WTC11 (cell line): ENCODE results near the gene ARHGEF17.

ENCODE experiments used
- CREB1 ChIP-seq: sonication (generic); formaldehyde crosslinking; IDR thresholded peaks from 2 replicates; pipeline ENCODE4 v1.8.0; 2023; ENCODE audit warnings: mild to moderate bottlenecking, missing genetic modification reagents
- CTCF ChIP-seq: fragments of 200-600 bp; IDR thresholded peaks from 2 replicates; pipeline ENCODE4 v1.8.0; 2022; ENCODE audit warnings: antibody characterized with exemption
- E2F5 ChIP-seq: sonication (generic); formaldehyde crosslinking; IDR thresholded peaks from 2 replicates; pipeline ENCODE4 v1.8.1; 2022; ENCODE audit warnings: mild to moderate bottlenecking, moderate library complexity, missing genetic modification reagents
- FOXP4 ChIP-seq: sonication (generic); formaldehyde crosslinking; IDR thresholded peaks from 2 replicates; pipeline ENCODE4 v1.8.0; 2022; ENCODE audit warnings: mild to moderate bottlenecking, missing genetic modification reagents
- MYBL2 ChIP-seq: sonication (generic); formaldehyde crosslinking; IDR thresholded peaks from 2 replicates; pipeline ENCODE4 v1.8.1; 2023; ENCODE audit warnings: mild to moderate bottlenecking, moderate library complexity, missing genetic modification reagents
- ZNF512 ChIP-seq: sonication (generic); formaldehyde crosslinking; IDR thresholded peaks from 2 replicates; pipeline ENCODE4 v1.8.1; 2022; ENCODE audit warnings: missing genetic modification reagents, borderline replicate concordance

GRCh38 chr11:73376160-73376802, 68.2 kb downstream of the ARHGEF17 start, which contains the start of gene RELT:
- TF ChIP-seq FOXP4 (CRISPR knock-in tag) (no peak), CREB1 (CRISPR knock-in tag) (no peak), E2F5 (CRISPR knock-in tag) (peak; percentile 58; the same call in 1 of the 2 replicates), MYBL2 (peak; percentile 52; the same call in 1 of the 2 replicates), ZNF512 (CRISPR knock-in tag) (no peak), CTCF (peak; percentile 71)
